Measurements from ENCODE around the gene DHCR24.
"Not testable (repeated sequence)": the region's sequence is repeated elsewhere in the genome, so short reads cannot be mapped to it uniquely, and the experiment has no call there.

Gene DHCR24

GRCh38 chr1:54885807-54886723 lies 930 bp downstream of the DHCR24 start:
- peak; percentile 27 to 33 for DNase-seq

GRCh38 chr1:54885237-54885679 lies 1.7 kb downstream of the DHCR24 start:
- no peak for DNase-seq

- DNase-seq: no peak
These were observed 2.2 kb downstream of the DHCR24 start for GRCh38 chr1:54884768-54885167.

- DNase-seq: no peak
These were observed 2.8 kb downstream of the DHCR24 start for GRCh38 chr1:54884135-54884586.

- no peak for DNase-seq
These were observed 3.5 kb downstream of the DHCR24 start for GRCh38 chr1:54883349-54884102.

- no peak for DNase-seq
These were observed 4.5 kb downstream of the DHCR24 start for GRCh38 chr1:54882519-54882918.

- not testable (repeated sequence) for DNase-seq
These were observed 5.4 kb downstream of the DHCR24 start for GRCh38 chr1:54881604-54882003.

- no peak for DNase-seq
These were observed 7.1 kb downstream of the DHCR24 start for GRCh38 chr1:54879872-54880271.

- no peak for DNase-seq
These were observed 10.2 kb downstream of the DHCR24 start for GRCh38 chr1:54876814-54877213.

- DNase-seq: no peak
These were observed 12.0 kb downstream of the DHCR24 start for GRCh38 chr1:54875000-54875399.

GRCh38 chr1:54874079-54874830 lies 12.7 kb downstream of the DHCR24 start:
- no peak for DNase-seq

GRCh38 chr1:54872036-54872331 lies 15.0 kb downstream of the DHCR24 start:
- DNase-seq: no peak

GRCh38 chr1:54871275-54872035 lies 15.5 kb downstream of the DHCR24 start:
- no peak for DNase-seq

GRCh38 chr1:54870869-54871268 lies 16.1 kb downstream of the DHCR24 start:
- no peak for DNase-seq

- no peak for DNase-seq
These were observed 17.7 kb downstream of the DHCR24 start for GRCh38 chr1:54869173-54869851.

GRCh38 chr1:54867717-54868057 lies 19.3 kb downstream of the DHCR24 start:
- no peak for DNase-seq

- DNase-seq: no peak
These were observed 19.9 kb downstream of the DHCR24 start for GRCh38 chr1:54866801-54867716.

- no peak for DNase-seq
These were observed 21.5 kb downstream of the DHCR24 start for GRCh38 chr1:54865238-54866073.

GRCh38 chr1:54864460-54865208 lies 22.4 kb downstream of the DHCR24 start:
- no peak for DNase-seq
